Measurements from ENCODE around the gene RAB3GAP1. TPM values are rescaled to one million over a fixed set of nuclear protein-coding genes. Genes with fewer than 3 reads are reported as not detected.

The RAB3GAP1 gene
- total RNA-seq, 1 experiment from 2014 or later: 35.8 TPM

DNA sequence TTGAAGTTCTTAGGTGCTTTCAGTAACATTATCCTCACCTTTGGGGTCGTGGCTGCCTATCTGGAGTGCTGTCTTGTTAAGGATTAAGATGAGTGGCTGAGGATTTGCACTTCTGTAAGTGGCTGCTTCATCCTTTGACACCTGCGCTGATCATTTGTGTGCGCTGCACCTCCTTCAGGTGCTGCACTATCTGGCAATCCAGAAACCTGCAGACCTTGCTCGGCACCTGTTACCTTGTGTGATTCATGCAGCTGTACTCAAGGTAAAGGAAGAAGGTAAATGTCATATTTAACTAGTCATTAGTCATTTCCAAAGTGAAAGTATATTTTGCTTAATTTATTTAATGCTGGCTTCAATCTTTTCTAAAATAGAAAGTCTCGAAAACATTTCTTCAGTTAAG is 110.3 kb downstream of the RAB3GAP1 start:
- H4K20me1 ChIP-seq (ENCODE audit: low read length): no peaks in the 10 kb centered on the region
- DNase-seq (peak; percentile 82), ATAC-seq (peak; percentile 70)
- peak overlapping the region; percentile 45 for H3K9ac ChIP-seq (ENCODE audit: low read length)
- ChIA-PET CTCF (no interaction called here), POLR2A (ENCODE audit: unreplicated experiment) (no interaction called here)
- H3K27me3 ChIP-seq (ENCODE audit: low read length): no peaks in the 10 kb centered on the region
- no peaks in the 10 kb centered on the region for H3K9me2 ChIP-seq (replicated peaks; ENCODE audit: low read length)
- intact Hi-C loops (cut with micrococcal nuclease): loop anchor here (2.0 to 5.0 kb wide), 2 partner anchors 70 to 160 kb away; no protein-coding TSS in a partner anchor
- peak overlapping the region; percentile 83 for H3K4me2 ChIP-seq (ENCODE audit: low read length)
- no peak for TF ChIP-seq EZH2 (IDR thresholded peaks at IDR 0.05; ENCODE audit: low read length, unreplicated experiment)
- no peak for TF ChIP-seq CTCF (conservative IDR thresholded peaks at IDR 0.05; ENCODE audit: low read depth, low read length)
- TF ChIP-seq EZH2phosphoT487 (IDR thresholded peaks at IDR 0.05; ENCODE audit: borderline replicate concordance, low read length): no peak
- peak overlapping the region; percentile 59 for H3K4me3 ChIP-seq (ENCODE audit: low read length)
- H3K79me2 ChIP-seq (ENCODE audit: low read length): no peaks in the 10 kb centered on the region
- peaks cover 5% of the 10 kb centered on the region for H3F3A ChIP-seq (ENCODE audit: low read length, unreplicated experiment)
- no TSS peak for BruUV-seq (replicated peaks)
- no peak overlapping the region for H2AFZ ChIP-seq (ENCODE audit: low read length)
- peaks cover 36% of the 10 kb centered on the region for H3K4me1 ChIP-seq (ENCODE audit: insufficient read depth, low read length)
- H3K36me3 ChIP-seq (ENCODE audit: low read depth, low read length): peaks cover 21% of the 10 kb centered on the region; the same call in 1 of the 2 replicates
- peak overlapping the region; percentile 83 for H3K27ac ChIP-seq (ENCODE audit: low read length)
- H3K9me3 ChIP-seq (ENCODE audit: low read length): no peaks in the 10 kb centered on the region

DNA sequence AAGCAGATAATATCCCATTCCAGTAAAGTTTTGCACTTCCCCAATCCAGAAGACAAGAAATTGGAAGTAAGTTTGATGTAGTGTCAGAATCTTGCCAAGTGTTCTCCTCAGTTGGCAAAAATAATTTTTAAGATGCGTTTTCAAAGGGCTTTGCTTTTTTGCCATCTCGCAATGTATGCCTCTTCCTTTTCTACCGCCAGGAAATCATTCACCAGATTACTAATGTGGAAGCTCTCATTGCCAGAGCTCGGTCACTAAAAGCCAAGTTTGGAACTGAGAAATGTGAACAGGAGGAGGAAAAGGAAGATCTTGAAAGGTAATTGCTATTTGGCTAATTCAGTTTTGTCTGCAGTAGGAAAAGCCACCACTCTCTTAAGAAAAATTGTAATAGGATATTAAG is 110.7 kb downstream of the RAB3GAP1 start:
- CTCF ChIA-PET: no interaction called here

More for the DNA sequence above, 110.7 kb downstream of the RAB3GAP1 start:
- H3K4me2 ChIP-seq (ENCODE audit: low read length): peak overlapping the region; percentile 83
- intact Hi-C loops (cut with micrococcal nuclease): loop anchor here (2.0 to 5.0 kb wide), 2 partner anchors 70 to 160 kb away; no protein-coding TSS in a partner anchor
- no peaks in the 10 kb centered on the region for H3K79me2 ChIP-seq (ENCODE audit: low read length)
- no peaks in the 10 kb centered on the region for H3K9me3 ChIP-seq (ENCODE audit: low read length)
- H3K9ac ChIP-seq (ENCODE audit: low read length): peak overlapping the region; percentile 45
- no peaks in the 10 kb centered on the region for H3K27me3 ChIP-seq (ENCODE audit: low read length)
- no peaks in the 10 kb centered on the region for H4K20me1 ChIP-seq (ENCODE audit: low read length)
- H3K4me3 ChIP-seq (ENCODE audit: low read length): peak overlapping the region; percentile 59
- H3K36me3 ChIP-seq (ENCODE audit: low read depth, low read length): peaks cover 24% of the 10 kb centered on the region
- peak overlapping the region; percentile 83 for H3K27ac ChIP-seq (ENCODE audit: low read length)
- BruUV-seq (replicated peaks): no TSS peak
- no peaks in the 10 kb centered on the region for H3K9me2 ChIP-seq (replicated peaks; ENCODE audit: low read length)
- no peak for ATAC-seq
- no peak for DNase-seq
- TF ChIP-seq EZH2 (IDR thresholded peaks at IDR 0.05; ENCODE audit: low read length, unreplicated experiment): no peak
- no peak for TF ChIP-seq EZH2phosphoT487 (IDR thresholded peaks at IDR 0.05; ENCODE audit: borderline replicate concordance, low read length)
- TF ChIP-seq CTCF (conservative IDR thresholded peaks at IDR 0.05; ENCODE audit: low read depth, low read length): no peak
- POLR2A ChIA-PET (ENCODE audit: unreplicated experiment): no interaction called here
- H3F3A ChIP-seq (ENCODE audit: low read length, unreplicated experiment): peaks cover 5% of the 10 kb centered on the region
- H2AFZ ChIP-seq (ENCODE audit: low read length): no peak overlapping the region
- H3K4me1 ChIP-seq (ENCODE audit: insufficient read depth, low read length): peaks cover 36% of the 10 kb centered on the region
